Fibroblast of skin of abdomen (primary cell): ENCODE results near the gene LCP1.

Experiments
- DNase-seq: peaks from one replicate; pipeline ENCODE4 v3.0.0-alpha.2; 2013

The LCP1 gene

DNA sequence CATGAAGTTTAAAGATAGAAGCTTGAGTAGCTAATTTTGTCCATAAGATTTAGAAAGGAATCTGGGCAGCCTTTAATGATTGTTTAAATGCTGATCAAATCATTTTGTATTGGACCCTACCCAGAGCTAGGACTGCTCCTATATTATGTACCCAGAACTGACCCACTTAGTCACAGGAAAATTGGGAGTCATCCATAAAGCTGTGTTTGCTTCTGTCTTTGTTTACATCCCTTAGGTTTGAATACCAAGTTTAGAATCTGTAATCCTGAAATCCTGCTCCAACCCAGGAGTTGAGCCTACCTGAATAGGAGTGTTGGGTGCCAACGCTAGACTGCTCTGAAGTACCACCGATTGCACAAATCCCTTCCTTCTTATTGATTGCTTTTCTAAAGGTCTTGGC is 23.8 kb downstream of the LCP1 start:
- no peak for DNase-seq

GRCh38 chr13:46154136-46154801 is 27.7 kb downstream of the LCP1 start:
- no peak for DNase-seq

GRCh38 chr13:46152627-46153328 is 29.2 kb downstream of the LCP1 start:
- DNase-seq: no peak

GRCh38 chr13:46150134-46150693 is 31.8 kb downstream of the LCP1 start:
- no peak for DNase-seq

DNA sequence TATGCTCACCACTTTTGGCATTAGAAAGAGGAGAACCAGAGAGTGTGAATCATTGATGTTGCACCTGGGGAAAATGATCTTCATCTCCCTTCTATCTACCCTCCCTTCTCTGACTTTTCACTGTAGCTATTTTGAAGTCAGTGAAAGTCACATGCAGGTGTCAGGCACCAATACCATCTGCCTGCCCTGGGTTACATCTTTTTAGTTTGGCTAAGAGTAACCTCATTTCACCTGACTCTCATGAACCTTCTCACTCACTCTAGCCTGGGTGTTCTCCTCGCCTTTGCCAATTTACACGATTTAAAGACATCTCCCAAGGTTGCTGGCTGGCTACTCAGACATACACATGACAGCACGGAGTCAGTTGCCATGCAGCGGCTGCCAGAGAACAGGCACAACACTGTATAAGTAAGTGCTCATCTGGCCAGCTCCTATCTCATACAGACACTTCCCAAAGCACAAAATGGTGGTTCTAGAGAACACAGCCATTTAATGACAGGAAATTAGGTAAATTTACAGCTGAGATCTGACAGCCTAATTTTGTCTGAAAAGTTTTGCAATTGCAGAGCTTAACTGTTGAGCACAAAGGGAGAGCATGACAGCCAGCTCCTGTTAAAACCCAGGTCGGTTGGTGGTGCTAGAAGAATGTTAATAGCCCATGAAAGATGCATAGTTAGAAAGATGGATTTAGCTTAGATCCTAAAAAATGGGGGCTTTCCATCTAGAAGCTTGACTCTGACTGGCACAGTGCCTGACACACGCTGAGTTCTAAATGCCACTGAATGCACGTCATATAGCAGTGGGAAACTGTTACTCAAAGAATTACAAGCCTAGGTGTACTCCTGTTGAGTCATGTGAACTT is 32.5 kb downstream of the LCP1 start:
- DNase-seq: peak; percentile 80

DNA sequence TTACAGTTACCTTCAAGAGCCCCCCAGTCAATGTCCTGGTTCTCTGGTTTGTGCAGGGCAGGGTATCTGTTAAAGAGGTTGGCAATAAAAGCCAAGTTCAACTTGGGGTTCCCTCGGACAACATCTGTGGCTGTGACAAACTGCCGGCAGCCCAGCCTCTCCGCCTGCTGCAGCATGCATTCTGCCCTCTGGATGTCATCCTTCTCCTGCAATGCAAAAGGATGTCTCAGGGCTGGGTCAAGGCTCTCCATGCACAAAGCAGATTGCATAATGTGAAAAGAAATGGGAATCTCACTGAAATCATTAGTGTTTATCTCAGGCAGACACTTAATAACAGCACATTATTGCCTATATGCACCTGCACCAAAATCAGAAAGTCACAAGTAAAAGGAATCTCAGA is 35.1 kb downstream of the LCP1 start:
- DNase-seq: peak; percentile 25

- no peak for DNase-seq
Measured at GRCh38 chr13:46145950-46146349, 36.0 kb downstream of the LCP1 start.

GRCh38 chr13:46145135-46145534 is 36.8 kb downstream of the LCP1 start:
- no peak for DNase-seq

GRCh38 chr13:46143184-46143701 is 38.7 kb downstream of the LCP1 start:
- no peak for DNase-seq

- DNase-seq: no peak
Measured at GRCh38 chr13:46142776-46143175, 39.2 kb downstream of the LCP1 start.

- DNase-seq: no peak
Measured at GRCh38 chr13:46140044-46140443, 41.9 kb downstream of the LCP1 start.

GRCh38 chr13:46137627-46138317 is 44.2 kb downstream of the LCP1 start:
- no peak for DNase-seq

- no peak for DNase-seq
Measured at GRCh38 chr13:46136688-46137087, 45.3 kb downstream of the LCP1 start.

DNA sequence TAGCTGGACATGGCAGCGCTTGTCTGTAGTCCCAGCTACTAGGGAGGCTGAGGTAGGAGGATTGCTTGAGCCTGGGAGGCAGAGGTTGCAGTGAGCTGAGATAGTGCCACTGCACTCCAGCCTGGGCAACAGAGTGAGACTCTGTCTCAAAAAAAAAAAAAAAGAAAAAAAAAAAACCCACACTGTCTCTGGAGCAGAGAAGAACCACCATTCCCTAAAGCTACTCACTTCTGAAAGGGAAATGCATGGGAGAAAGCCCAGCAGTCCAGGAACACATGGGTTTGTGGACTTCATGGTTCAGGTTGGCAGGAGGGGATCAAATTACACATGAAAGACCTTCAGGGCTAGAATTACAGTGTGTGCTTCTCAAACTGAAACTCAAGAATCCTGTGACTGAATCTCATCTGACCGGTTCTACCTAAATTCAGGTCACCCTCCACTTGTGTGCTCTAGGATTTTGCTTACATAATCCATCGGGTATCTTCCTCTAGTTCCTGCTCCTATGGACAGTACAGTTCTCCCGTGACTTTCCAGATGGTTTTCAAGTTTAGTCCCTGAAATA is 46.9 kb downstream of the LCP1 start:
- no peak for DNase-seq

DNA sequence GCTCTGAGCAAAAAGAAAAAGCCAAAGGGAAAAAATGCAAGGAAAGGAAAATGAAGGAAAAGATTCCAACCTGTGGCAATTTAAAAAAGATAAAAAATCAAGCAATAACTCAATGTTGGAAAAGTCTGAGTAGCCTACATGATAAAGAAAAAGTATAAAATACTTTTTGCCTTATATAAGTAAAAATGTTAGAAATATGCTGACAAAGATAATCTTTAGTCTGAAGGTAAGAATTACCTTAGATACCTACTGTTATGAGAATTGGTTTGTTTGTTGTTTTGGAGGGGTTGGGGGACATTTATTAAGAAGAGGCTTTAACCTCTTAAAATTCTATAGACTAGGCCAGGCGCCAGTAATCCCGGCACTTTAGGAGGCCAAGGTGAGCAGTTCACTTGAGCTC is 47.5 kb downstream of the LCP1 start:
- DNase-seq: no peak

- no peak for DNase-seq
Measured at GRCh38 chr13:46132109-46132508, 49.9 kb downstream of the LCP1 start.

GRCh38 chr13:46131705-46132104 is 50.3 kb downstream of the LCP1 start:
- no peak for DNase-seq

DNA sequence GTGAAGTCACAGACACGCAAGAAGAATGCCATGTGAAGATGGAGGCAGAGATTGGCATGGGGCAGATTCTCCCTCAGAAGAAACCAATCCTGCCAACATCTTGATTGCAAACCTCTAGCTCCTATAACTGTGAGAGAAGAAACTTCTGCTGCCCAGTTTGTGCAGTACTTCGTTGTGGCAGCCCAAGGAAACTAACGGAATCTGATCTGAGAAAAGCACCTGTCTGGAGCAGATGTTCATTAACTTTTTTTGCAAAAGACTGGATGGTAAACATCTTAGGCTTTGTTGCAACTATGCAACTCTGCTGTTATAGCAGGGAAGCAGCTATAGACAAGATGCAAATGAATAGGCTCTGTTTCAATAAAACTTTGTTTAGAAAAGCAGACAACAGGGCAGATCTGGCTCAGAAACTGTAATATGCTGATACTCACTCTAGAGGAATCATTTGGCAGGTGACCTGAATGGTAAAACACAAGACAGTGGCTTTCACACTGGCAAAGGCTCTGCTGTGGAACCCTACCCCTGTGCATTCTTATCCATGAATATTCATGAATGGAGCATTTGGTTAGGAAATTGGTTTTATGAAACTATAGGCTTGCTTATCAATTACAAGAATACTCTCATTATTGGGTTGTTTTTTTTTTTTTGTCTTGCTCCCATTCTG is 51.9 kb downstream of the LCP1 start:
- DNase-seq: no peak

DNA sequence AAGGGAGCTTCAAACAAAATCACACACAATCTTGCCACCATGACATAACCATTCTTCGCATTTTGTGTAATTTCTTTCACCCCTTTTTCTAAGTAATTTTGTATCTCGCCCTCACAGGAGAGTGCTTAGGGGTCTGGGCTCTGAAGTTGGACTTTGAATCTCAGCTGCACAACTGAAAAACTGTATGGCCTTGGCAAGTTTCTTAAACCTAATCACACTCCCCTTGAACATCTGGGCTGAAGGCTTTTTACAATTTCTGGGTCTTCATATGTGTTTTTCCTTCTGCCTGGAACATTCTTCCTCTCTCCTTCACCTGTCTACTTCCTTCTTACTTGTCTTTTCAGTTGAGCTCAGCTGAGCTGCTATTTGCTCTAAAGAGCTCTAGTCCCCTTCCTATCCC is 52.9 kb downstream of the LCP1 start:
- no peak for DNase-seq

DNA sequence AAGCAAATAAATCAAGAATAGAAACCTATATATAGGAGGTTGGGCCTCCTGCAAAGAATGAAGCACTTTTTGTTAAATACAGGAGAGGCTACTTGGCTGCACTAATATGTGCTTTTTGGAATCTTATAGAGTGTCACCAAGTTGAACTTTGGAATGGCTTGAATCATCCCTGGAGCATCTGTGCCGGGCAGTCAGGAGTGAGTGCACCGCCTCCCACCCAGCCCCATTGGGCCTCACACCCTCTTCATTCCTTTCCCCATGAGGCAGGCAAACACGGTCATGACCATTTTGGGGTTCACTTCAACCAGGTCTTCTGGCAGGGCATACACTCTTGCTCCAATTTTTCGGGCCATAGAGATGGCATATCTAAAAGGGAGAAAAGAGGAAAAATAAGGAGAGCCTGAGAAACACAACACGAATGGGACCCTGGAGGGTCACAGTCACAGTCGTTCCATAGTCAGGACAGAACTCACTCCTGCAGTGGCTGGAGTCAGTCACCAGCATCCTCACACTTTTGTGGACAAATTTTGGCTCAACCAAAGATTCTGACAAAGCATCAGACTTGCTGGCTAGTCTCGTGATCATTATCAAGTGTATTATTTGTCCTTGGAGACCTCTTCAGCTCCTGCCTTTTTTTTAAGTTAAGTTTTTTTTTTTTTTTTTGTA is 54.5 kb downstream of the LCP1 start:
- DNase-seq: no peak
